GM12874 (cell line): ENCODE measurements around the gene CALML6.

Experiments used
- TF ChIP-seq, protein P1 (sequence below): IDR thresholded peaks from 2 replicates; pipeline ENCODE4 v1.5.1; 2011; ENCODE audit warnings: low read depth, mild to moderate bottlenecking, control low read depth, low read length, moderate library complexity; ENCODE audit not compliant: insufficient read depth

CALML6 gene

DNA sequence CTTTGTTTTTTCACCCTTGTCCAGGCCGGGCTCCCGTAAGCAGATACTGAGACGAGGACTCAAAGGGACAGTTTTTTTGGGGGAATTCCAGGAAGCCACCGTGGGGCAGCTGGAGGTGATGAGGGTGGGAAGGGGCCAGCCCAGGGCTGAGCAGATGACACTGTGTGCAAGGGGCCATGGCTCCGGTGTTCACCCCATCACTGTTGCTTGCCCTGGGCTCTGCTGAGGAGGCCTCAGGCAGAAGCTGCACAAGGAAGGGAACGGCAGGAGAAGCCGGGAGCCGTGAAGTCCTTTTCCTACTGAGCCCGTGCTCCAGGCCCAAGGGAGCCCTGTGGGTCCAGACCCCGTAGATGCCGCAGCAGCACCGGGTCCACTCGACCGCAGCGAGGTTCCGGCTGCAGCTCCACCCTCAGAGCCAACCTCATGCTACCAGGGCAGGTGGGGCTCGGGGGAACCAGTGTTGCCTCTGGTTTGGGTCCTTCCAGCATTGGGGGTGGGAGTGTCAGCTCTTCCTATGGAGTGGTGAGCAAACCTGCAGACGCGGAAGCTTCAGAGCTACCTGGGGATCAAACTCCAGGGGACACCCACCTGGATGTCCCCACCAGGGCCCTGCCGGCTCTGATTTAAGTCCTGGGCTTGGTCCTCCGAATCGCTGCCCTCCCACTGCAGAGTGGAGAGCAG is 4.3 kb upstream of the CALML6 start:
- TF ChIP-seq, protein P1, sequence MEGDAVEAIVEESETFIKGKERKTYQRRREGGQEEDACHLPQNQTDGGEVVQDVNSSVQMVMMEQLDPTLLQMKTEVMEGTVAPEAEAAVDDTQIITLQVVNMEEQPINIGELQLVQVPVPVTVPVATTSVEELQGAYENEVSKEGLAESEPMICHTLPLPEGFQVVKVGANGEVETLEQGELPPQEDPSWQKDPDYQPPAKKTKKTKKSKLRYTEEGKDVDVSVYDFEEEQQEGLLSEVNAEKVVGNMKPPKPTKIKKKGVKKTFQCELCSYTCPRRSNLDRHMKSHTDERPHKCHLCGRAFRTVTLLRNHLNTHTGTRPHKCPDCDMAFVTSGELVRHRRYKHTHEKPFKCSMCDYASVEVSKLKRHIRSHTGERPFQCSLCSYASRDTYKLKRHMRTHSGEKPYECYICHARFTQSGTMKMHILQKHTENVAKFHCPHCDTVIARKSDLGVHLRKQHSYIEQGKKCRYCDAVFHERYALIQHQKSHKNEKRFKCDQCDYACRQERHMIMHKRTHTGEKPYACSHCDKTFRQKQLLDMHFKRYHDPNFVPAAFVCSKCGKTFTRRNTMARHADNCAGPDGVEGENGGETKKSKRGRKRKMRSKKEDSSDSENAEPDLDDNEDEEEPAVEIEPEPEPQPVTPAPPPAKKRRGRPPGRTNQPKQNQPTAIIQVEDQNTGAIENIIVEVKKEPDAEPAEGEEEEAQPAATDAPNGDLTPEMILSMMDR = no peak

DNA sequence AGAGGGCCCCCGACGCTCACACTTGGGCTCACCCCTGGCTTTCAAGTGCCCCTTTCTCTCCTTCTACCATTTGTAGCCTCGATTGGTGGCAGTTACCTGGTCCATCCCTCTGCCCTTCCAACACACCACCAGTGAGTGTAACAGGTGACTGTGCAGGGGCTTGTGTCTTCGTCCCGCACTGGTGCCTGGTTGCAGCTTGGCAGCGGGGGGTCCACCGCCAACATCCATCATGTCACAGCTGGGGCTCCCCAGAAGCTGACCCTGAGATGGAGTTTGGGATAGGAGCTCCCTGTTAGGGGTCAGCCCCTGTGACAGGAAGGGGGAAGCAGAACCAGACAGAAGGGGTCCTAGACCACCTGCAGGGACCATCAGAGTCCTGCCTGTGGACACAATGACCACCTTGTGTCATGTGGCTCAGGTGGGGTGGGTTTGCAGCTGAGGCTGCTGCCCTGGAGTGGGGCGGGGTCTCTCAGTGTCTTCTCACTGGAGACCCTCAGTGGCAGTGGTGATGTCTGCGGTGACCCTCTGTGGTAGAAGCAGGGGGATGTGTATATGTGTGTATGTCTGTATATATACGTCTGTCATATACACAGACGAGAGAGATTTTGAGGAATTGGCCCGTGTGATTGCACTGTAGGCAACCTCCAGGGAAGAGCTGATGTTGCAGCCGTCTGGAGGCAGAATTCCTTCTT is 3.6 kb upstream of the CALML6 start:
- TF ChIP-seq, protein P1 = no peak

DNA sequence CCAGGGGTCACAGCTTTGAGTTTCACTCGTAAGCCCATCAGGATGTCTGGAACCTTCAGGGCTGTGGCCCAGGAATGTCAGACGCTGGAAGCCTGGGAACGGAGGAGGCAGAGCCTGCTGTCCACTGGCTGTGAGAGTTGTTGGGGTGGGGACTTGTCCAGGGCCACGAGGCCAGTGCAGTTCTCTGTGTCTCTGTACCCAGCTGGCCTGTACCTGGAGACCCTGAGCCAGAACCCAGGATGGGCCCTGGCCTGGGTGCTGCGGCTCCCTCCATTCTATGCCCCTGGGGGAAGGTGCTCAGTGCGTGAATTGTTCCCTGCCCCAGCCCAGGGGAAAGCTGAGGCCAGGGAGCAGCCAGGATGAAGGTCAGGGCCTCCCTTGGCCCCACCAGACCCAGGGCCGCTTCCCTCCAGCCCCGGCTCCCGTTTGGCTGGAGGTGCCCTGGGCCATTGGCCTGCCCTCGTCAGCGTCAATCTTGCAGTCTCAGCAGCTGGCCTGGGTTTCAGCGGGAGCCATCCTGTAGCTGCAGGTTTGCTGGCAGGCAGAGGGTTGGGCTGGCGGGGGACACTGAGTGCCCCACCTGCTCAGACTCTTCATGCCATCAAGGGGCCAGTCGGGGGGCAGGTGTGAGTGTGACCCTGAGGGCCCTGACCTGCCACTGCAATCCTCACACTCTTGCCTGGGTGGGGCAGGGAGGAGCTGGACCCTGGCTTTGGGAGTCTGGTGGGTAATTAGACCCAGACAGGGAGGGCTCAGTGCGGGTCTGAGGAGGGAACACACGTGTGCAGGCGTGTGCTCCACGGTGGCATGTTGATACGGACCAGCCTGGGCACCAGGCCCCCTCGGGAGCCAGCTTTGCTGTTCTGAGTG is 724 bp upstream of the CALML6 start:
- TF ChIP-seq, protein P1 = no peak

DNA sequence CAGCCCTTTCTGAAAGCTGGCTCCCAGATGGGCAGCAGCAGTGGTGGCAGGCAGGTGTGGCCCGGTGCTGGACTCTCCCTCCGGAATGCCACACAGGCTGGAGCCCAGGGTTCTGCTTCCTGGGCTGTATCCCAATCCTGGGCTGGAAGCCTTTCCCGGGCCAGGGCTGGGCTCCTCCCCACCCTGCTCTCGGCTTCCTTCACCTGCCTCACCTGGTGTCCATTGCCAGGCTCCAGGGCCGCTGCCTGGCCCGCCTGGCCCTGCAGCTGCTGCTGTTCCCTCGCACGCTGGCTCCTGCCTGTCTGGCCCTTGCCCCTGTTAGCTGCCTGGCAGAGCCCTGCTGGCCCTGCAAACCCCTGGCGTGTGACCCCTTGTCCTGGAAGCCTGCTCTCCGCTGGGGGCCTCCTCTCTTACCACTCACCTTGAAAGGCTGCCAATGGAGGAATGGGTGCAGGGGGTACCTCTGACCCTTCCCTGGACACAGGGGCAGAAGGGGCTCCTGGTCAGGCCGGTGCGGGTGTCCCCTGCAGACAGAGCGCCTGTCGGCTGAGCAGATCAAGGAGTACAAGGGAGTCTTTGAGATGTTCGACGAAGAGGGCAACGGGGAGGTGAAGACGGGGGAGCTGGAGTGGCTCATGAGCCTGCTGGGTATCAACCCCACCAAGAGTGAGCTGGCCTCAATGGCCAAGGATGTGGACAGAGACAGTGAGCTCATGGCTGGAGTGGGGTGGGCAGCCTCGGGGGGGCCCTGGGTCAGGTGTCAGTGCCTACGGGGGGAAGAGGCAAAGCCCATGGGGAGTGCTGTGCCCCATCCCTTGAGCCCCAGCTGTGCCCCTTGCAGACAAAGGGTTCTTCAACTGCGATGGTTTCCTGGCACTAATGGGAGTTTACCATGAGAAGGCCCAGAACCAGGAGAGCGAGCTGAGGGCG is 1.1 kb downstream of the CALML6 start:
- TF ChIP-seq, protein P1 = no peak

DNA sequence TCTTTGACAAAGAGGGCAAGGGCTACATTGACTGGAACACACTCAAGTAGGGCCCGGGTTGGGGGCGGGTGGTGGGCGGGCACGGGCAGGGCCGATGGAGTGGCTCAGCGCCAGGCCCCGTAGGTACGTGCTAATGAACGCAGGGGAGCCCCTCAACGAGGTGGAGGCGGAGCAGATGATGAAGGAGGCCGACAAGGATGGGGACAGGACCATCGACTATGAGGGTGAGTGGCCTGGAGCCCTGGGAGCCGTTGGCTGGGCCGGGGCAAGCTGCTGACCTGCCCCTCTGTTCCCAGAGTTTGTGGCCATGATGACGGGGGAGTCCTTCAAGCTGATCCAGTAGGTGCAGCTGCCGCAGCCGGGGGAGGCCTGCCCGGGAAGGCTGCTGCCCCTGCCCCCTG is 1.8 kb downstream of the CALML6 start:
- TF ChIP-seq, protein P1 = no peak

DNA sequence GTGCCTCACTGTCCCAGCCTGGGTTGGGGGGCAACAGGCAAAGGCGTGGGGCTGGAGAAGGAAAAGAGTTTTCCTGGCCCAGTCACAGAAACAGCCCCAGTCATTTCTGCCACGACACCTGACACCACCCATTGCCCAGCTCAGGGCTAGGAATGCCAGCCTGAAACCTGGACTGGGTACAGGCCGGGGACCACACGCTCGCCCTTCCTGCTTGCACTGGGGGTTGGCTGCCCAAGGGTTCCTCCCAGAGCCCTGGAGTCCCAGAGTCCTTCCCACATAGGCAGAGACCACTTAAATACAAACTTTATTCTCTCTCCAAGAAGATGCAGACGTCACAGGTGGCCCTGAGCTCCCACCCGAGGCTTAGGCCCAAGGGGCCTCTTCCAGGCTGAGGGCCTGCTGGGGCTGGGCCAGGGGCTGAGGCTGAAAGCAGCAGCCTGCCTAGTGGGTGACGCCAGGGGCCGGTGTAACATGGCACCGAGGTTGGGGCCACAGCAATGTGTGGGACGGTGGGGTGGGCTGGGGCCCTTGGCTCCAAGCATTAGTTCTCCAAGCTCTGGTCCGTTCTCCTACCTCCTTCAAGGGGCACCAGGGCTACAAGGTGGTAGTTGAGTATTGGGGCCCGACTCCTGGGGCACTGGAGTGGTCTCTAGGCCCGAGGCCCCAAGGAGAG is 2.4 kb downstream of the CALML6 start:
- TF ChIP-seq, protein P1 = no peak
